OCI-LY7 (cell line): ENCODE data around the gene UBE2E3. TPM values are rescaled to one million over a fixed set of nuclear protein-coding genes. Genes with fewer than 3 reads are reported as not detected.
"Not testable (repeated sequence)": the region's sequence is repeated elsewhere in the genome, so short reads cannot be mapped to it uniquely, and the experiment has no call there.

Experiments
- BruUV-seq: library from RNA; stranded (reverse); fragments of 400-500 nt; replicated peaks from 2 replicates; lab custom pipeline; 2021; lab: Mats Ljungman, UMichigan
- CTCF ChIA-PET: fragments of 300-600 bp; sonication (Branson Sonifier 250); formaldehyde crosslinking; loops from one replicate; lab custom pipeline; 2022; ENCODE audit warnings: antibody characterized with exemption; ENCODE audit not compliant: unreplicated experiment; lab: Charles Lee
- POLR2A ChIA-PET: fragments of 300-600 bp; sonication (Branson Sonifier 250); formaldehyde crosslinking; loops from one replicate; lab custom pipeline; 2022; ENCODE audit warnings: antibody characterized with exemption; lab: Charles Lee
- DNase-seq: peaks from one replicate; pipeline ENCODE4 v3.0.0-alpha.2; 2015; ENCODE audit warnings: low spot score
- H2AFZ ChIP-seq: fragments of 200-600 bp; sonication (generic), shearing (Covaris generic); 2 replicates; pipeline ENCODE4 v1.6.1; 2014; ENCODE audit warnings: mild to moderate bottlenecking, antibody characterized with exemption, low read length, moderate library complexity
- H3K27ac ChIP-seq: fragments of 200-600 bp; sonication (generic); 2 replicates; pipeline ENCODE4 v1.5.1; 2014; ENCODE audit warnings: mixed run types, low read depth, mild to moderate bottlenecking, moderate library complexity, low read length, inconsistent platforms; ENCODE audit not compliant: poor library complexity, severe bottlenecking
- H3K36me3 ChIP-seq: fragments of 200-600 bp; sonication (generic); 2 replicates; pipeline ENCODE4 v1.6.1; 2014; ENCODE audit warnings: mild to moderate bottlenecking, antibody characterized with exemption, low read length, moderate library complexity, mixed read lengths; ENCODE audit not compliant: insufficient read depth
- H3K4me1 ChIP-seq: fragments of 200-600 bp; sonication (generic); 2 replicates; pipeline ENCODE4 v1.5.1; 2014; ENCODE audit warnings: mild to moderate bottlenecking, low read length; ENCODE audit not compliant: insufficient read depth, poor library complexity, severe bottlenecking
- H3K4me2 ChIP-seq: fragments of 200-600 bp; sonication (generic); 2 replicates; pipeline ENCODE4 v1.6.1; 2014; ENCODE audit warnings: mild to moderate bottlenecking, low read length
- H3K4me3 ChIP-seq: fragments of 200-600 bp; sonication (generic); 2 replicates; pipeline ENCODE4 v1.5.1; 2014; ENCODE audit warnings: mild to moderate bottlenecking, low read depth, low read length; ENCODE audit not compliant: poor library complexity, severe bottlenecking
- H3K79me2 ChIP-seq: fragments of 200-600 bp; sonication (generic); 2 replicates; pipeline ENCODE4 v1.6.1; 2016; ENCODE audit warnings: low read depth, mild to moderate bottlenecking, low read length, moderate library complexity, mixed read lengths; ENCODE audit not compliant: insufficient read depth
- H3K9me2 ChIP-seq: fragments of 200-600 bp; sonication (generic); 2 replicates; pipeline ENCODE4 v1.6.1; 2016; ENCODE audit warnings: mild to moderate bottlenecking, low read length, mixed read lengths; ENCODE audit not compliant: insufficient read depth
- H3K9me3 ChIP-seq: fragments of 200-600 bp; sonication (generic); 2 replicates; pipeline ENCODE4 v1.6.1; 2014; ENCODE audit warnings: mild to moderate bottlenecking, mixed run types, low read length, mixed read lengths
- H4K20me1 ChIP-seq: fragments of 200-600 bp; sonication (generic); 2 replicates; pipeline ENCODE4 v1.6.1; 2014; ENCODE audit warnings: mild to moderate bottlenecking, antibody characterized with exemption, low read length, moderate library complexity, mixed read lengths; ENCODE audit not compliant: insufficient read depth
- EZH2phosphoT487 ChIP-seq: fragments of 200-600 bp; sonication (generic); IDR thresholded peaks from 2 replicates; pipeline ENCODE4 v1.6.1; 2018; ENCODE audit warnings: low read depth, borderline replicate concordance, mild to moderate bottlenecking, mixed run types, antibody characterized with exemption, low read length, moderate library complexity, mixed read lengths
- intact Hi-C: fragments of 100-400 bp; cut with micrococcal nuclease; formaldehyde crosslinking; loops from one replicate; pipeline ENCODE4 v1.10.0; 2022; ENCODE audit not compliant: unreplicated experiment
- total RNA-seq, 2 experiments: library from RNA; depleted of rRNA in 1 of 2; stranded (reverse); fragments of >200 nt in 1 of 2; shearing (Covaris generic) in 1 of 2; gene quantifications; 2 replicates each; pipeline ENCODE4 v1.2.3, GENCODE V29; 2014 to 2022
- TF ChIP-seq, protein P1 (sequence below): fragments of 200-600 bp; sonication (generic); conservative IDR thresholded peaks from 2 replicates; pipeline ENCODE4 v1.5.1; 2014; ENCODE audit warnings: mild to moderate bottlenecking, antibody characterized with exemption, low read length, moderate library complexity, mixed read lengths

The UBE2E3 gene
- total RNA-seq, 2 experiments from 2014 or later = 33.7 to 48.6 TPM

DNA sequence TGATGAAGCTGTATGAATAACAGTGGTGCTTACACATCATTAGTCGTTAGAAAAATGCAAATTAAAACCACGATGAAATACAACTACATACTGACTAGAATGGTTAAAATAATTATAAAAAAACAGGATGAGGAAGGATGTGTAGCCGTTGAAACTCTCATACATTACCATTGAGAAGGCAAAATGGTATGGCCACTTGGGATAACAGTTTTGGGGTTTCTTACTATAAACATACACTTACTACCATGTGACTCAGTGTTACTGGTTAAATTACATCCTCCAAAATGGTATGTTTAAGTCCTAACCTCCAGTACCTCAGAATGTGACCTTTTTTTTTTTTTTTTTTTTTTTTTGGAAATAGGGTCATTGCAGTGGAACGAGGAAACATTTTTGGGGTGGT is 58.4 kb downstream of the UBE2E3 start:
- ChIA-PET CTCF (no interaction called here), POLR2A (interaction anchor here (0.6 to 0.7 kb wide), 2 partner anchors 206 to 634 kb away, joined by 3 to 8 read pairs; no protein-coding TSS in a partner anchor)
- Histone ChIP-seq H3K36me3 (no peaks in the 10 kb centered on the region), H4K20me1 (peaks cover 3% of the 10 kb centered on the region; the same call in 1 of the 2 replicates), H3K4me1 (no peaks in the 10 kb centered on the region), H2AFZ (no peak overlapping the region), H3K4me3 (no peak overlapping the region), H3K27ac (no peak overlapping the region), H3K79me2 (no peaks in the 10 kb centered on the region), H3K9me2 (no peaks in the 10 kb centered on the region), H3K4me2 (no peak overlapping the region), H3K9me3 (no peaks in the 10 kb centered on the region)
- TF ChIP-seq, protein P1, sequence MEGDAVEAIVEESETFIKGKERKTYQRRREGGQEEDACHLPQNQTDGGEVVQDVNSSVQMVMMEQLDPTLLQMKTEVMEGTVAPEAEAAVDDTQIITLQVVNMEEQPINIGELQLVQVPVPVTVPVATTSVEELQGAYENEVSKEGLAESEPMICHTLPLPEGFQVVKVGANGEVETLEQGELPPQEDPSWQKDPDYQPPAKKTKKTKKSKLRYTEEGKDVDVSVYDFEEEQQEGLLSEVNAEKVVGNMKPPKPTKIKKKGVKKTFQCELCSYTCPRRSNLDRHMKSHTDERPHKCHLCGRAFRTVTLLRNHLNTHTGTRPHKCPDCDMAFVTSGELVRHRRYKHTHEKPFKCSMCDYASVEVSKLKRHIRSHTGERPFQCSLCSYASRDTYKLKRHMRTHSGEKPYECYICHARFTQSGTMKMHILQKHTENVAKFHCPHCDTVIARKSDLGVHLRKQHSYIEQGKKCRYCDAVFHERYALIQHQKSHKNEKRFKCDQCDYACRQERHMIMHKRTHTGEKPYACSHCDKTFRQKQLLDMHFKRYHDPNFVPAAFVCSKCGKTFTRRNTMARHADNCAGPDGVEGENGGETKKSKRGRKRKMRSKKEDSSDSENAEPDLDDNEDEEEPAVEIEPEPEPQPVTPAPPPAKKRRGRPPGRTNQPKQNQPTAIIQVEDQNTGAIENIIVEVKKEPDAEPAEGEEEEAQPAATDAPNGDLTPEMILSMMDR = no peak
- no peak for TF ChIP-seq EZH2phosphoT487
- no TSS peak for BruUV-seq
- no peak for DNase-seq
- intact Hi-C loops = no loop called here

DNA sequence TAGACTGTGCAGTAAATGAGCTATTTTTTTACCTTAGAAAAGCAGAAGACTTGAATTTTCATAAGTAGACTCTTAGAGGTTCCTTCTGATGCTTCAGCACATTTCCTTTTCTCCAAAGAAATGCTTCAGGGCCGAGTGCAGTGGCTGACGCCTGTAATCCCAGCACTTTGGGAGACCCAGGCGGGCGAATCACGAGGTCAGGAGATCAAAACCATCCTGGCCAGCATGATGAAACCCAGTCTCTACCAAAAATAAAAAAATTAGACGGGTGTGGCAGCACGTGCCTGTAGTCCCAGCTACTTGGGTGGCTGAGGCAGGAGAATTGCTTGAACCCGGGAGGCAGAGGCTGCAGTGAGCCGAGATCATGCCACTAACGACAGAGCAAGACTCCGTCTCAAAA is 60.4 kb downstream of the UBE2E3 start:
- H3K27ac ChIP-seq, H3K79me2 ChIP-seq, intact Hi-C loops, DNase-seq, CTCF ChIA-PET, H4K20me1 ChIP-seq, H3K9me2 ChIP-seq, H3K9me3 ChIP-seq, H3K4me2 ChIP-seq, H2AFZ ChIP-seq, H3K4me1 ChIP-seq, BruUV-seq, H3K4me3 ChIP-seq, H3K36me3 ChIP-seq: not testable (repeated sequence)
- POLR2A ChIA-PET = interaction anchor here (0.7 to 1.2 kb wide), 4 partner anchors 17 to 745 kb away, joined by 3 to 6 read pairs (median 4); no protein-coding TSS in a partner anchor

DNA sequence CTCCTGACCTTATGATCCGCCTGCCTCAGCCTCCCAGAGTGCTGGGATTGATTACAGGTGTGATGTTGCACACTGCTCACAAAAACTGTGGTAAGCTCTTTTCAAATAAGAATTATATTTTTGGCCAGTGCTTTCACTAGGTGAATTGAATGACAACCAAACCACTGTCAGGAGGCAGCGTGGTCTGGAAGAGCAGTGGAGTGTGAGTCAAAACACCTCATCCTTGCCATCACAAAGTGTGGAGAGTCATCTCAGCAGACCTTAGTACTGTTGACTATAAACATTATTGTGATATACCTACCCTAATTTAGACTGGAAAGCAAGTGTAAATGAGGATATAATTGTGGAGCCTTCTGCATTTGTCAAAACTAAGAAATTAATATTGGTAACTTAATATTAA is 61.3 kb downstream of the UBE2E3 start:
- ChIA-PET CTCF (no interaction called here), POLR2A (interaction anchor here (0.5 kb wide), 1 partner anchor 438 kb away, joined by 3 read pairs; no protein-coding TSS in a partner anchor)

More for the DNA sequence above, 61.3 kb downstream of the UBE2E3 start:
- Histone ChIP-seq H3K36me3 (no peaks in the 10 kb centered on the region), H3K27ac (no peak overlapping the region), H3K9me3 (no peaks in the 10 kb centered on the region), H3K4me2 (no peak overlapping the region), H3K4me1 (no peaks in the 10 kb centered on the region), H4K20me1 (peaks cover 7% of the 10 kb centered on the region; the same call in 1 of the 2 replicates), H3K4me3 (no peak overlapping the region), H2AFZ (no peak overlapping the region), H3K79me2 (no peaks in the 10 kb centered on the region), H3K9me2 (no peaks in the 10 kb centered on the region)
- DNase-seq = no peak
- BruUV-seq = no TSS peak
- TF ChIP-seq, protein P1 = no peak
- intact Hi-C loops = no loop called here
